ENCODE results near the gene KATNB1.

DNA sequence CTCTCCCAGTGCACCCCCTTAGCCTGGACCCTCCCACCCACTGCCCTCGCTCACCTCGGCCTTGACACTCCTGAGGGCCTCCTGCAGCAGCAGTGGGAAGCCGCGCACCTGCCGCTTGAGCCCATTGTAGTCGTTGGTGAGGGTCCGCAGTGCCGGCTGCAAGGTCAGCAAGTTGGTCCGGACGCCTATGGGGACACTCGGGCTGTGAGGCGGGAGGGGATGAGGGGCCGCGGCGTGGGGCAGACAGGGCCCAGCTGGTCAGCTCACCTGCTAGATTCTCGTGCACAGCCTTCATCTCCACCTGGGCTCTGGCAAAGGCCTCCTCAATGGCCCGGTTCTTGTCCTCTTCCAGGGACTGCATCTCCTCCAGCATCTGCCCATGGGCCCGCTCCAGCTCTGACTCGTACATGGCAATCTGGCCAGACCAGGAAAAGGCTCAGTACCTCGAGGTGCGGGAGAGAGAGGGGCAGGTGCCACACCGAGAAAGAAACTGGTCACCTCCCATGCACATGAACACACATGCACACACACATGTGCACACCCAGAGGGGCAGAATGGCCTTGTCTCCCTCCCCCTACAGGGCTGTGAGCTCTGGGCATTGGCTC, 34.1 kb downstream of the KATNB1 start:
- TF ChIP-seq, protein P1, sequence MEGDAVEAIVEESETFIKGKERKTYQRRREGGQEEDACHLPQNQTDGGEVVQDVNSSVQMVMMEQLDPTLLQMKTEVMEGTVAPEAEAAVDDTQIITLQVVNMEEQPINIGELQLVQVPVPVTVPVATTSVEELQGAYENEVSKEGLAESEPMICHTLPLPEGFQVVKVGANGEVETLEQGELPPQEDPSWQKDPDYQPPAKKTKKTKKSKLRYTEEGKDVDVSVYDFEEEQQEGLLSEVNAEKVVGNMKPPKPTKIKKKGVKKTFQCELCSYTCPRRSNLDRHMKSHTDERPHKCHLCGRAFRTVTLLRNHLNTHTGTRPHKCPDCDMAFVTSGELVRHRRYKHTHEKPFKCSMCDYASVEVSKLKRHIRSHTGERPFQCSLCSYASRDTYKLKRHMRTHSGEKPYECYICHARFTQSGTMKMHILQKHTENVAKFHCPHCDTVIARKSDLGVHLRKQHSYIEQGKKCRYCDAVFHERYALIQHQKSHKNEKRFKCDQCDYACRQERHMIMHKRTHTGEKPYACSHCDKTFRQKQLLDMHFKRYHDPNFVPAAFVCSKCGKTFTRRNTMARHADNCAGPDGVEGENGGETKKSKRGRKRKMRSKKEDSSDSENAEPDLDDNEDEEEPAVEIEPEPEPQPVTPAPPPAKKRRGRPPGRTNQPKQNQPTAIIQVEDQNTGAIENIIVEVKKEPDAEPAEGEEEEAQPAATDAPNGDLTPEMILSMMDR (IDR thresholded peaks at IDR 0.05): no peak
- TF ChIP-seq POLR2A (IDR thresholded peaks at IDR 0.05): no peak
